Nephron progenitor cell (in vitro differentiated cells): ENCODE results near the gene CLIC3.

Experiments used
- DNase-seq: peaks from one replicate; pipeline ENCODE4 v3.0.0; 2021
- H3K27ac Mint-ChIP-seq: 2 replicates; pipeline ENCODE4 v1.8.0; 2021; ENCODE audit warnings: mild to moderate bottlenecking, moderate library complexity, mixed read lengths
- H3K27me3 Mint-ChIP-seq: 2 replicates; pipeline ENCODE4 v1.8.0; 2021; ENCODE audit warnings: mild to moderate bottlenecking, low read depth, mixed read lengths; ENCODE audit not compliant: poor library complexity
- H3K36me3 Mint-ChIP-seq: 2 replicates; pipeline ENCODE4 v1.8.0; 2021; ENCODE audit warnings: low read depth, mixed read lengths
- H3K4me1 Mint-ChIP-seq: 2 replicates; pipeline ENCODE4 v1.8.0; 2021; ENCODE audit warnings: mixed read lengths
- H3K4me3 Mint-ChIP-seq: 2 replicates; pipeline ENCODE4 v1.8.0; 2021; ENCODE audit warnings: mild to moderate bottlenecking, moderate library complexity, mixed read lengths
- H3K9me3 Mint-ChIP-seq: 2 replicates; pipeline ENCODE4 v1.8.0; 2021; ENCODE audit warnings: mild to moderate bottlenecking, moderate library complexity, mixed read lengths
- CTCF ChIP-seq: fragments of 200-600 bp; sonication (generic); IDR thresholded peaks from 2 replicates; pipeline ENCODE4 v1.5.0; 2021; ENCODE audit warnings: antibody characterized with exemption

CLIC3 gene

GRCh38 chr9:137028263-137029057 is 32.1 kb upstream of the CLIC3 start:
- Mint-ChIP-seq H3K36me3 (no peaks in the 10 kb centered on the region), H3K27me3 (peaks cover 4% of the 10 kb centered on the region), H3K4me1 (peaks cover 7% of the 10 kb centered on the region), H3K27ac (no peak overlapping the region), H3K9me3 (no peaks in the 10 kb centered on the region), H3K4me3 (peak overlapping the region; percentile 72)
- DNase-seq: peak; percentile 85
- no peak for TF ChIP-seq CTCF

- peak; percentile 56 for DNase-seq
- Mint-ChIP-seq H3K4me1 (peaks cover 14% of the 10 kb centered on the region), H3K27me3 (peaks cover 4% of the 10 kb centered on the region), H3K9me3 (no peaks in the 10 kb centered on the region), H3K27ac (no peak within 1 kb of the TSS), H3K36me3 (no peaks in the 10 kb centered on the region), H3K4me3 (peak within 1 kb of the TSS; percentile 85)
- TF ChIP-seq CTCF: no peak
Measured at GRCh38 chr9:137027369-137028262, 31.2 kb upstream of the CLIC3 start, which contains the start of gene ABCA2. Gene ABCA2 (minus strand): TSS chr9:137028237. CDS start chr9:137028140, 97 bp downstream.

- TF ChIP-seq CTCF: no peak
- H3K9me3 Mint-ChIP-seq: no peaks in the 10 kb centered on the region
- H3K4me3 Mint-ChIP-seq: peak overlapping the region; percentile 85
- H3K36me3 Mint-ChIP-seq: no peaks in the 10 kb centered on the region
- no peak for DNase-seq
- no peak overlapping the region for H3K27ac Mint-ChIP-seq
- peaks cover 19% of the 10 kb centered on the region for H3K4me1 Mint-ChIP-seq
- peaks cover 4% of the 10 kb centered on the region for H3K27me3 Mint-ChIP-seq
Measured at GRCh38 chr9:137026828-137027227, 30.5 kb upstream of the CLIC3 start.

GRCh38 chr9:137026384-137026783 is 30.0 kb upstream of the CLIC3 start:
- DNase-seq: no peak
- no peaks in the 10 kb centered on the region for H3K9me3 Mint-ChIP-seq
- H3K36me3 Mint-ChIP-seq: no peaks in the 10 kb centered on the region
- peaks cover 4% of the 10 kb centered on the region for H3K27me3 Mint-ChIP-seq
- no peak for TF ChIP-seq CTCF
- no peak overlapping the region for H3K4me3 Mint-ChIP-seq
- H3K27ac Mint-ChIP-seq: no peak overlapping the region
- H3K4me1 Mint-ChIP-seq: peaks cover 19% of the 10 kb centered on the region

GRCh38 chr9:137025517-137025966 is 29.2 kb upstream of the CLIC3 start:
- peaks cover 4% of the 10 kb centered on the region for H3K27me3 Mint-ChIP-seq
- no peak for TF ChIP-seq CTCF
- H3K36me3 Mint-ChIP-seq: no peaks in the 10 kb centered on the region
- no peak overlapping the region for H3K4me3 Mint-ChIP-seq
- H3K9me3 Mint-ChIP-seq: no peaks in the 10 kb centered on the region
- peak; percentile 45 for DNase-seq
- H3K4me1 Mint-ChIP-seq: peaks cover 19% of the 10 kb centered on the region
- H3K27ac Mint-ChIP-seq: no peak overlapping the region
